A549 (cell line): ENCODE data around the gene KMT2C.
"Not testable (repeated sequence)": the region's sequence is repeated elsewhere in the genome, so short reads cannot be mapped to it uniquely, and the experiment has no call there.

Source experiments
- BHLHE40 ChIP-seq: IDR thresholded peaks from 2 replicates; pipeline ENCODE4 v1.6.1; 2012; ENCODE audit warnings: low read depth, low read length, inconsistent platforms
- CTCF ChIP-seq: fragments of >200 bp; sonication (Bioruptor Twin); formaldehyde crosslinking; IDR thresholded peaks from 3 replicates; pipeline ENCODE4 v1.5.1; 2016
- ESRRA ChIP-seq: fragments of 150-350 bp; IDR thresholded peaks from 2 replicates; pipeline ENCODE4 v1.6.1; 2014; ENCODE audit warnings: mild to moderate bottlenecking, low read length, borderline replicate concordance
- FOSL2 ChIP-seq, 2 experiments: fragments of 450-650 bp in 1 of 2; fragments of >200 bp in 1 of 2; sonication (Bioruptor Twin) in 1 of 2; formaldehyde crosslinking; IDR thresholded peaks; 2 replicates each; pipeline versions ENCODE4 v1.5.0 to v1.6.1; 2016 to 2020; ENCODE audit warnings: mild to moderate bottlenecking in 1 of 2, moderate library complexity in 1 of 2
- HOXB13 ChIP-seq: fragments of 250-450 bp; sonication (Bioruptor Pico); IDR thresholded peaks from 2 replicates; pipeline ENCODE4 v1.5.0; 2020; ENCODE audit warnings: low read depth, mild to moderate bottlenecking, moderate library complexity
- MAX ChIP-seq: IDR thresholded peaks from 2 replicates; pipeline ENCODE4 v1.6.1; 2012
- POLR2A ChIP-seq: IDR thresholded peaks from 2 replicates; pipeline ENCODE4 v1.6.1; 2012; ENCODE audit warnings: mild to moderate bottlenecking, low read length
- POLR2AphosphoS2 ChIP-seq: conservative IDR thresholded peaks from 2 replicates; pipeline ENCODE4 v1.6.1; 2012; ENCODE audit warnings: low read length, improper control_type of control experiment, inconsistent platforms
- RCOR1 ChIP-seq: fragments of 150-350 bp; IDR thresholded peaks from 2 replicates; pipeline ENCODE4 v1.6.1; 2014; ENCODE audit warnings: antibody characterized with exemption, low read length, low read depth
- REST ChIP-seq: fragments of 200-600 bp; sonication (generic); IDR thresholded peaks from 2 replicates; pipeline ENCODE4 v1.6.1; 2016; ENCODE audit warnings: antibody characterized with exemption, mild to moderate bottlenecking, moderate library complexity
- SMC3 ChIP-seq: fragments of >200 bp; sonication (Bioruptor Twin); formaldehyde crosslinking; IDR thresholded peaks from 3 replicates; pipeline ENCODE4 v1.6.1; 2018; ENCODE audit warnings: inconsistent platforms
- SREBF2 ChIP-seq: fragments of 450-650 bp; IDR thresholded peaks from 2 replicates; pipeline ENCODE4 v1.6.1; 2014; ENCODE audit warnings: mild to moderate bottlenecking, moderate library complexity

GRCh38 chr7:152243464-152243863, 192.3 kb downstream of the KMT2C start:
- TF ChIP-seq BHLHE40; SREBF2; MAX; HOXB13; CTCF; SMC3; REST; POLR2AphosphoS2; POLR2A; RCOR1; ESRRA; FOSL2 (IDR thresholded peaks at IDR 0.05); FOSL2 (CRISPR knock-in tag; IDR thresholded peaks at IDR 0.05): not testable (repeated sequence)
